Activated CD4-positive, alpha-beta T cell treated with anti-CD3 and anti-CD28 coated beads for 4 hours (primary cell): ENCODE data around the gene FZR1.
A peak's percentile ranks its signal among the peaks of the same experiment; 100 is the strongest.

ENCODE experiments used
- DNase-seq, 2 donors: peaks; one replicate each; pipeline ENCODE4 v3.0.0-alpha.2; 2020

The FZR1 gene

DNA sequence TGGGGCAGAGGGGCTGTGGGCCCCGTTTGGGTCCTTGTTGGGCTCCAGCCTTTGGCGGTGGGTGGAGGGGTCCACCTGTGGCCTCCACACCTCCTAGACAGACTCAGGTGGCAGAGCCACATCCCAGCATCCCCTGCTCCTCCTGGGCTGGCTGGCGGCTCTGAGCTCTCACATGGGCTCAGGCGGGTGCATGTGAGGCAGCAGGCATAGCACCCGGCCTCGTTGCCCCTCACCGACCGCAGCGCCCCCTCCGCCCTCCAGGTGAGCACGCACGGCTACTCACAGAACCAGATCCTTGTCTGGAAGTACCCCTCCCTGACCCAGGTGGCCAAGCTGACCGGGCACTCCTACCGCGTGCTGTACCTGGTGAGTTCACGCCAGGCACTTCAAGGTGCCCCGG, 26.9 kb downstream of the FZR1 start:
- DNase-seq = no peak

DNA sequence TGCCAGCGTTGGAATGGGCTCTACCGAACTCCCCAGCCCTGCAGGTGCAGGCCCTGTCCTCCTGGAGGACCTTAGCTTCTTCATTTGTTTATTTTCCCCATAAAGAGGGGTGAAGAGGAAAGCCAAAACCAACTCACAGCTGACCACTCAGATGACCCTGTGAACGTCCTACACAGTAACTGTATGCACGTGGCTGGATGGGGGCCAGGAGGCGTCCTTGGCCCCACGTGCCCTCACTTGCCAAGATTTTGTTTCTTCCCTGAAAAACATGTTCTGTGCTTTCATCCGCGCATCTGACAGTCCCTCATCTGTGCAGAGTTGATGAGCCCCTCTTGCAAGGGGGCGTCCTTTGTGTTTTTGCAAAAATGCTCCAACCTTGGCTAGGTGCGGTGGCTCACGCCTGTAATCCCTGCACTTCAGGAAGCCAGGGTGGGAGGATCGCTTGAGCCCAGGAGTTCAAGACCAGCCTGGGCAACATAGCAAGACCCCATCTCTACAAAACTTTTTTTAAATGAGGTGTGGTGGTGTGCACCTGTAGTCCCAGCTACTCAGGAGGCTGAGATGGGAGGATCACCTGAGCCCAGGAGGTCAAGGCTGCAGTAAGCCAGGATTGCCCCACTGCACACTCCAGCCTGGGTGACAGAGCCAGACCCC, 27.6 kb downstream of the FZR1 start:
- no peak for DNase-seq

DNA sequence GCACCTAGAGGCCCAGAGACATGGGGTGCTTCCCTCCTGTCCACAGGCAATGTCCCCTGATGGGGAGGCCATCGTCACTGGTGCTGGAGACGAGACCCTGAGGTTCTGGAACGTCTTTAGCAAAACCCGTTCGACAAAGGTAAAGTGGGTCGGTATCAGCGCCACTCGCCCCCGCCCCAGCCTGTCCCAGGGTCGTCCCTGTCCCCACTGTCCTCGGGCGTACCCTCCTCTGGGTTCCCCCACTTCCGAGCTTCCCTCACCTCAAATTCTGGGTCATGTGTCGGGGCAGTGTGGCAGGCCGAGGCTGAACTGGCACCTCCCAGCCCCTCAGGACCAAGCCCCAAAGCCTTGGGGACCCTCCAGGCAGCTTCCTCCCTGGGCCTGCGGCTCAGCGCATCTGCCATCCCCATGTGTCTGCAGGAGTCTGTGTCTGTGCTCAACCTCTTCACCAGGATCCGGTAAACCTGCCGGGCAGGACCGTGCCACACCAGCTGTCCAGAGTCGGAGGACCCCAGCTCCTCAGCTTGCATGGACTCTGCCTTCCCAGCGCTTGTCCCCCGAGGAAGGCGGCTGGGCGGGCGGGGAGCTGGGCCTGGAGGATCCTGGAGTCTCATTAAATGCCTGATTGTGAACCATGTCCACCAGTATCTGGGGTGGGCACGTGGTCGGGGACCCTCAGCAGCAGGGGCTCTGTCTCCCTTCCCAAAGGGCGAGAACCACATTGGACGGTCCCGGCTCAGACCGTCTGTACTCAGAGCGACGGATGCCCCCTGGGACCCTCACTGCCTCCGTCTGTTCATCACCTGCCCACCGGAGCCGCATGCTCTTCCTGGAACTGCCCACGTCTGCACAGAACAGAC, 28.5 kb downstream of the FZR1 start:
- no peak for DNase-seq

DNA sequence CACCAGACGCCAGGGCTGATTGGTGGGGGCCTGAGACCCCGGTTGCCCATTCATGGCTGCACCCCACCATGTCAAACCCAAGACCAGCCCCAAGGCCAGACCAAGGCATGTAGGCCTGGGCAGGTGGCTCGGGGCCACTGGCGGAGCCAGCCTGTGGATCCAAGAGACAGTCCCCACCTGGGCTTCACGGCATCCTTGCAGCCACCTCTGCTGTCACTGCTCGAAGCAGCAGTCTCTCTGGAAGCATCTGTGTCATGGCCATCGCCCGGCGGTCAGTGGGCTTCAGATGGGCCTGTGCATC, 29.1 kb downstream of the FZR1 start:
- DNase-seq = no peak

DNA sequence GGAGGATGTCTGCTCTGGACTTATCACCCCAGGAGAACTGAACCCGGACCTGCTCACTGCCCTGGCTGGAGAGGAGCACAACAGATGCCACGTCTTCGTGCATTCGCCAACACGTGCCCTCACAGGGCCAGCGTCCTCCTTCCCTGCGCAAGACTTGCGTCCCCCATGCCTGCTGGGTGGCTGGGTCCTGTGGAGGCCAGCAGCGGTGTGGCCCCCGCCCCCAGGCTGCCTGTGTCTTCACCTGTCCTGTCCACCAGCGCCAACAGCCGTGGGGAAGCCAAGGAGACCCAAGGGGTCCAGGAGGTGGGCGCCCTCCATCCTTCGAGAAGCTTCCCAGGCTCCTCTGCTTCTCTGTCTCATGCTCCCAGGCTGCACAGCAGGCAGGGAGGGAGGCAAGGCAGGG, 29.5 kb downstream of the FZR1 start:
- DNase-seq = no peak

DNA sequence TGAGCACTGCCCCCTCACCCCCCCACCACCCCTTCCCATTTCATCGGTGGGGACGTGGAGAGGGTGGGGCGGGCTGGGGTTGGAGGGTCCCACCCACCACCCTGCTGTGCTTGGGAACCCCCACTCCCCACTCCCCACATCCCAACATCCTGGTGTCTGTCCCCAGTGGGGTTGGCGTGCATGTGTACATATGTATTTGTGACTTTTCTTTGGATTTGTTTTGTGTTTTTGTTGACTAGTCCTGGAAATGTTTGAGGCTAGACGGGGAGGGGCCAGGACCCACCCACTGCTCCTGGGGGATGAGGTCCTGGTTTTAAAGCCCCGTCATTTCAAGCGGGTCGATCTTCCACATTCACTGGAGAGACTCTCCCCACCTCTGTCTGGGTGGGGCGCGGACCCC, 29.9 kb downstream of the FZR1 start:
- no peak for DNase-seq

DNA sequence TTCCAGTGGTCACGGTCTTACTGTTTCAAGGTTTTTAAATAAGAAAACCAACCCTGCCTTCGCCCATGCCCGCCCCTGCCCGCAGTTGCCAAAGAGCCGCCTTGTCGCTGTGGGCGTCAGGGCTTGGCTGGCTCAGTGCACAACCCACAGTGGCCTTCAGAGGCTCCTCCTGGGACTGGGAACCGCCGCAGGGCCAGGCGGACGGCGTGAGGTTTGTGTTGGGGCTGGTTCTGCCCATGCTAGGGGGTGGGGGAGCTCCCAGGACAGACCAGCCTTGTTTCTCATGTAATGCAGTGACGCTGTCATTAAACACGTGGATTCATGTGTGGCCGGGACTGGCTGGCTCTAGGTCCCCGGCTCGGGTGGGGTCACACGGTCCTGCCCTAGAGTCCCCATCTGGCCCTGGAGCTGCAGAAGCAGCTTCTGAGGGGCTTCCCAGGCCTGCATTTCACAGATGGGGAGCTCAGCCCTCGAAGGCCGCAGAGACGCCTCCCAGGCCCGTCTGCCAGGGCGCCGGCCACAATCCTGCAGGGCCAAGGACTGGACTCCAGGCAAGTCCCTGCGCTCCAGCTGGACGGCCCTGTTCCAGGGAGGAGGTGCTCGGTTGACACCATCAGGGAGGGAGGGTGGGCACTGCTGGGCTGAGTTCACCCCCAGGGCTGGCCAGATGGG, 30.5 kb downstream of the FZR1 start:
- DNase-seq = no peak

DNA sequence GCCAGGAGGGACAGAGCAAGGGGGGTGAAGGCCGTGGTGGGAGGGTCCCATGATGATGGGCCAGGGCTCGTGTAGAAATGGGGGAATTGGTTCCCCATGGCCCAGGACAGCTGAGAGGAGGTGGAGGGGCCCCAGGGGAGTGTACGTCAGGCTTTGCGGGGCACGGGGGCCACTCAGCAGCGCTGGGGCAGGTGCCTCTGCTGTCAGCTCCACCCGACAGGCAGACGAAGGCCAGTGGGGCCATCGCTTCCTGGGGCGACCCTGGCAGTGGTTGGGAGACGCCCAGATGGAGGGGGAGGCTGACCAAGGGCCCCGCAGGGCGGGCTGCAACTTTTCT, 31.0 kb downstream of the FZR1 start:
- DNase-seq = no peak

DNA sequence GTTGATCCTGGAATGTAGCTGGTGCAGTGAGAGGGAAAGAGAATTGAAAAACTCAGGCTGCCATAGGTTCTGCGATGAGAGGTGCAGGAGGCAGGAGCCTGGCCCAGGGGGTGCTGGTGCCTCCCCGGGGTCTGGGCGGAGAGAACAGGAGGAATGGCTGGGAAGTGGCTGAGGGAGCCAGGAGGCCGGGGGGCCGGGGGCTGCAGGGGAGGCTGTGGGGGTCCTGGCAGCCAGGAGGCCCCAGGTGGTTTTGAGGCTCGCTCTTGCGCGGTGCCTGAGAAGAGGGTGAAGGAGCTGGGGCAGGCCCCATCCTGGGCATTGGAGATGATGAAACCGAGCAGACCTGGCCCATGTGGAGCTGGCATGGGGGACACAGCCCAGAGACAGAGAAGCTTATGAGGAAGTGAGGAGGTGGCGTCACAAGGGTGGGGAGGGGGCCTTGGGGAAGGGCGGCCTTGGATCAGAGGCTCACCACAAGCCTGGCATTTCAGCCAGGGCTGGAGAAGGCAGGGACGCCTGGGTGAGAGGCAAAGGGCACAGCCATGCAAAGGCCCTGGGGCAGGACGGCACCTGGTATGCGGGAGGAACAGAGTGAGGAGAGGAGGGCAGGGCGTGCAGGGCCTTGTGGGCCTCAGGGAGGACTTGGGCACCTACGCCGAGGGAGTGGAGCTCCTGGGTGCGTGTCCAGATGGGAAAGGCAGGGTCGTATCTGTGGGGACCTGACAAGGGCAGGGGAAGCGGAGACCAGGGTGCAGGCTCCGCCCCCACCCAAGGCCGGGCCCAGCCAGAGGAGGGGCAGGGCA, 31.5 kb downstream of the FZR1 start:
- no peak for DNase-seq

DNA sequence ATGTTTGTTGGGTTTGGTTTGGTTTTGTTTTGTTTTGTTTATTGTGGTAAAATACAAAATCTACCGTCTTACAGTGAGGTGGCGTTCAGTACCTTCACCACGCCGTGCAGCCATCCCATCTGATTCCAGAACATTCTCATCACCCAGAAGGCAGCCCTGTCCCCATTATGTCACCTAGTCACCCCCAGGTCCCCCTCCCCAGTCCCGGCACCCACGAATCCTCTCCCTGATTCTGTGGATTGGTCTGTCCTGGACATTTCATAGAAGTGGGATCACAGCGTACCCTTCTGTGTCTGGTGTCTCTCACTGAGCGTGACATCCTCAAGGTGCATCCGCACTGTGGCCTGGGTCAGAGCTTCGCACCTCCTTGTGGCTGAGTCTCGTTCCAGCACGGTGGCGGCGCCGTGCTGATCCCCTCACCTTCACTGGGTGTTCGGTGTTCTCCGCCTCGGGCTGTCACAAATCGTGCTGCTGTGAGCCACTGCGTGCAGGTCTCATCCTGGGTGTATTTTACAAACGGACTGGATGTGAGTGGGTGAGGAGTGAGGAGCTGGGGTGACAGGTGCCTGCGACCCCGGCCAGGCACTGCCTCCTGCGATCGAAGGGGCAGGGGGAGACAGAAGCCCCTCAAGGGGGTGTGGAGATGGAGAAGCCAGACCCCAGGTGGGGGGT, 32.3 kb downstream of the FZR1 start:
- no peak for DNase-seq

DNA sequence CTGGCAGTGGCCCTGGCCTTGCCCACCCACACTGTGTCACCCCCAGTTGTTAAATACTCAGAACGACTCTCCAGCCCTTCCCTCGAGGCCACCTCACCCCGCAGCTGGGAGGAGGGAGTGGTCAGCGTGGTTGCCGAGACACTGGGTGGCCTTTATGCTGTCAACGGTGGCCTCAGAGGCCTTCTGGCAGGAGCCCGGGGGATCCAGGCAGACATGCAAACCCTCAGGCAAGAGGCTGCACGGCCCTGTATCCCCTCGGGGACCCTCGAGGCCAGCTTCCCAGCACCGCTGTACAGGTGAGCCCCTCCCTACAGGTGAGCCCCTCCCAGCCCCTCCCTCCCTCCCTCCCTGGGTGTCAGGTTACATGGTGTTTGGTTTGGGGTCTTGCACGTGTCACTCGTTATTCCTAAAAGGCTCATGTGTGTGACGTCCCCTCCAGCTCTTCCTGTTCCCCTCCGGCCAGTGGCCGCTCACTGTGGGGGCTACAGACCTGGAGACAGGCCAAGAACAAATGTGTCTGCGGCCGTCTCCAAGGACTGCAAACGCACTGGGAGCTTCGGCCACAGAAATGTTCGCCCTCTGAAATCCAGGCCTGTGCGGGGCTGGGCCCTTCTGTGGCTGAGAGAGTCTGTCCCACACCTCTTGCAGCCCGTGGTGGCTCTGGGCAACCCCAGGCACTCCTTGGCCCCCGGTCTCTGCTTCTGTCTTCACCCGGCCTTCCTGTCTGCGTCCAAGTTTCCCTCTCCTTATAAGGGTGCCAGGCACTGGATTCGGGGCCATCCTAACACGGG, 33.0 kb downstream of the FZR1 start, which contains the start of gene TEKTIP1:
TSS of gene TEKTIP1 (plus strand) at position 210 of the 791 bp plus-strand sequence. CDS start at position 214, 4 bp downstream.
- no peak for DNase-seq

DNA sequence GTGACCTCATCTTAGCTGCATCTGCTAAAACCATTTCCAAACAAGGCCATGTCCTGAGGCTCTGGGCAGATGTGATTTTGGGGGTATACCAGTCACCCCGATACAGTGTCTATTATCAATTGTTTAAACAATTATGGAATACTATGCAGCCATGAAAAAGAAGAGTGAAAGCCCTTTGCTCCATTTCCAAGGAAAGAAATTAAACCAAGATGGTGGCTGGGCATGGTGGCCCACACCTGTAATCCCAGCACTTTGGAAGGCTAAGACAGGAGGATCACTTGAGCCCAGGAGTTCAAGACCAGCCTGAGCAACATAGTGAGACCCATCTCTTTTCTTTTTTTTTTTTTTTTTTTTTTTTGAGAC, 33.6 kb downstream of the FZR1 start:
- no peak for DNase-seq

DNA sequence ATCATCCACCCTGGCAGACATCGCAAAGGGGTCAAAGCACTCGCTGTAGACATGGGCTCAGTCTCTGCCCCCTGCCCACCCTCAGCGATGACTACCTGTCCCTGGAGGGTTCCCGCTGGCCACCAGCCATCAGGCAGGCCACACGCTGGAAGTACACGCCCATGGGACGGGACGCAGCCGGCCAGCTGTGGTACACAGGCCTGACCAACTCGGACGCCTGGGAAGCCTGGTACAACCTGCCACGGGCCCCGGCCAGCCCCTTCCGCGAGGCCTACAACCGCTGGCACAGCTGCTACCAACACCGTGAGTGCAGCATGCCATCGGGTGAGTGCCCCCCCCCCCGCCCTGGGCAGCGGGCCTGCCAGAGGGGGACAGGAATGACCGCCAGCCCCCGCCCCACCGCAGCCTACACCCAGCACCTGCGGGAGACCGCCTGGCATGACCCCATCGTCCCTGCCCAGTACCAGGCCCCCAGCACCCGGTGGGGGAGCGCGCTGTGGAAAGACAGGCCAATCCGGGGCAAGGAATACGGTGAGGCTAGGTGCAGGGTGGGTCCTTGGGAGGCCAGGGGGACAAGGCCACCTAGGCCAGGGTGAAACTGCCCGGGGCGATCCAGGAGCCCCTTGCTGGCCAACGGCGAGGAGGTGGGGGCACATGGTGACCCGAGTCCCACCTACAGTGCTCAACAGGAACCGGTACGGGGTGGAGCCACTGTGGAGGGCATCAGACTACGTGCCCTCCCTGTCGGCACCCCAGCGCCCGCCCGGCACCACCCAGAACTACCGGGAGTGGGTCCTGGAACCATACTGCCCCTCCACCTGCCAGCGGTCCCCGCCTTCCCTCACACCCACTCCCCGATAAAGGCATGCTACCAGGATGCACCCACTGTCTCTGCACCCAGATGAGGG, 37.3 kb downstream of the FZR1 start:
- no peak for DNase-seq

DNA sequence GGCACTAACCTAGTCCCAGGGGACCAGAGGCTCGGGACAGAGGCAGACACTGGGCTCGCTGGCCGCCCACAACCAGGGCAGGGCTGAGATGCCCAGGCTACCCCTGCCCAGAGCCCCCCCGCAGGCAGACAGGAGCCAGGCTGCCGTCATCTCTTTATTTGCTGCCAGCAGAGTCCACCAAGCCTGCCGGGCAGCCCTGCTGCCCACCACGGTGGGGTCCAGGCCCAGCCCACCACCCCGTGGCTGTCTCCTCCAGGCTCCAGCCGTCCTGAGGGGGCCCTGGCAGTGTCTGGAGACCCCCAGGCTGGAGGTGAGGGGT, 37.9 kb downstream of the FZR1 start:
- no peak for DNase-seq

DNA sequence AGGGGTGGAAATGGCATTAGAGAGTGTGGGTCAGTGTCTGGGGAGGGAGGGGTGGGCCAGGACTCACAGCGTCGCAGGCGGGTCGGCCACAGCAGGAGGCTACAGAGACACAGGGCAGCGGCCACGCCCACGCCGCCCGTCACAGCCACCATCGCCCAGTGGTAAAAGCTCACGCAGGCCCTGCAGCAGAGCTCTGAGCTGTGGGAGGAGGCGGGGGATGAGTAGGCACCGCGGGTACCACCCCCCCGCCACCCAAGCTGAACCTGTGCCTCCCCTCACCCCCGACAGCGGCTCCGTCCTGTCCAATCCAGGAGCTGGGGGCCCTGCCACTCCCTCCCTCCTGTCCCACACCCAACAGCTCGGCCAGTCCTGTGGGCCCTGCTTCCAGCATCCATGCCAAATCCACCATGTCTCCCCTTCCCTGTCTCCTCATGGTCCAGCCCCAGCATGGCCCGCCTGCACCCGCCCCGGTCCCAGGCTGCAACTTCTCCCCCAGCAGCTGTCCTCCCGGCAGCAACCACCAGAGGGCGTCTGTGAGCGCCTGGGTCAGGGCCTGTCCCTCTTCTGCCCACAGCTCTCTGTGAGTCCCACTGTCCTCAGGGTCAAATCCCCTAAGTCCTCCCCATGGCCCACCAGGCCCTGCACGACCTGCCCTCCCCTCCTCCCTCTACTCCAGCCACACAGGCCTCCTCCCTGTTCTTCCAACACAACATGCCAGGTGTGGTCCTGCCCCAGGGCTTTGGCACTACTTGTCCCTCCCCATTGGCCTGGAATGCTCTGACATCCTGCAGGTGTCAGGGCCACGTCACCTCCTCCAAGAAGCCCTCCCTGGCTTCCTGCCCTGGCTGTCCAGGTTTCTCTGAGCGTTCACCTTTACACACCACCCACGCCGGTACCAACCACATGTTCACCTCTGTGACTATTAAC, 38.9 kb downstream of the FZR1 start:
- peak; percentile 60 to 81 for DNase-seq

DNA sequence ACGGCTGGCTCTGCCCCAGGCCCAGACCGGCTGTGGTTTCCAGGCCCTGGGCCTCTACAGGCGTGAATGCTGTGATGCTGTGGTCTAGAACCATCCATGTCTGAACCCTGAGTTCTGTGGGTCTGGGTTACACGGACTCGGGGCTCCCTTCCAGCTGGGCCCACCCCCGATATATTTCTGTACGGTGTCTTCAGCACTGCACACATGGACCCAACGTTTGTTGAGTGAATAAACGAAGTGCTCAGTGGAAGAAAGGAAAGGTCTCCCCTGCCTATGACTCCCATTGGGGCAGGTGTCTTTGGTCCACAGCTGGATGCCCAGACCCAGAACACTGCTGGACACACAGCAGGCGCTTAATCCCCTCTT, 39.5 kb downstream of the FZR1 start:
- no peak for DNase-seq

DNA sequence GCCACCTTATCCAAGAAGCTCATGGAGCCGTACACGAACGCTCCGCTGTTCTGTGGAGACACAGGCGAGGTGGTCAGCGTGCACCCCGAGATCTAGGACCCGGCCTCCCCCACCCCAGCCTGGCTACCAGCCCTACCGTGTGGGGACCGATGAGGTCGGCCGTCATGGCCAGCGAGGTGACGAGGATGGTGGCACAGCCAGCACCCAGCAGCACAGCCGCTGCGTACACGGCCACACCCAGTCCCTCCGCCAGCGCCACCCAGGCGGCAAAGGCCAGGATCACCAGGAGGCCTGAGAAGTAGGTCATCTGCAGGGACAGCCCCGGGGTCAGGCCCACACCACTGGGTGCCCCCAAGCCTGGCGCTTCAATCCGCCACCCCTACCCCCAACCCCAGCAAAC, 40.0 kb downstream of the FZR1 start:
- no peak for DNase-seq

DNA sequence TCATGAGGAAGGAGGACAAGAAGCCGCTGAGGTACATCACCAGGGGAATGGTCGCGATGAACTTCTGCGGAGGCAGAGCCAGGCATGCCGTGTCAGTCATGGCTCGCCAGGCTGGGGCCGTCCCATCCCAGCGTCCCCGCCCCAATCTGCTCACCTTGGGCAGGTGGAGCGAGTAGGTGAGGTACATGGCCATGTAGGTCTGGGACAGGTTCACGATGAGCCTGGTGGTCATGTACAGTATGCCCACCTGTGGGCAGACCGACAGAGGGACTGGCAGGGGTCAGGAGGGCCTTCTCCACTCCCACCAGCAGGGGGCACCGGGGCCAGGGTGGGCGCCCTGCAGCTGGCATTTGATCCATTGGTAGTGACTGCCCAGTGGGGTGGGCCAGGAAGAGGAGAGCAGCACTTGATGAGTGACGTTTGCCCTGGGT, 41.2 kb downstream of the FZR1 start:
- no peak for DNase-seq

DNA sequence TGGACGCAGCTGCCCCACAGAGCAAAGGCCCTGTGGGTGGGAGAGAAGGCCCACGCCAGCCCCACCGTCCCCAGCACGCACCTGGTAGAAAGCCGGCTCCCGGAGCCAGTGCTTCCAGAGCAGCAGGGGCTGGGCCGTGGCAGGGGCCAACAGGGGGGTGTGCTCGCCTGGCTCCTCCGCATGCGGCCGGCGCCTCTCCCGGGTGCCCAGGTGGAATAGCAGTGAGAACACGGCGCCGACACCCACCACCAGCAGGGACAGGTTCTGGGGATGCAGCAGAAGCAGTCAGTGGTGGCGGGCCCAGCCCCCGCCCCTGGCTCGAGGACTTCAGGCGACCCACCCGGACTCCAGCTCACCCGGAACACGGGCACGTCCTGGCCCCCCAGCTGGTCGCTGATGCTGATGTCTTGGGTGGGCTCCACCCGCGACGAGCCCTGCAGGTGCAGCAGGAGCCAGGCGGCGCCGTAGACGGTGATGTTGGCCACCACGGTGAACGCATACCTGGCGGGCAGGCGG, 41.7 kb downstream of the FZR1 start:
- no peak for DNase-seq

DNA sequence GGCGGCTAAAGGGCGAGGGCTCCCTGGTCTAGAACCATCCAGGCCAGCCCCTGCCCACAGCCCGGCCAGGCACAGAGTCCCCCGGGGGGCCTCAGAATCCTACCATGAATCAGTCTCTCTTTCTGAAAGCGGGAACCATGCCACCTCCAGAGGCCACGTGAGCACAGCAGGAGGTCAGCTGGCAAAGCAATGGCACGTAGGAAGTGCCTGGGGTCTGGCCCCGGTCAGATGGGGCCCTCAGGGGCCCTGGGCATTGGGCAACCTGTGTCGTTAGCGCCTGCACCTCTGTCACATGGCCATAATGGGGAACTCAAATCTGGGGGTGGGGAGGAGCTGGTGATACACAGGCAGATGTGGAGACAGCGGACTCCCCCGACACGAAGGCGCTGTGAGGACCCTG, 42.5 kb downstream of the FZR1 start:
- DNase-seq = no peak
